ENCODE measurements around the gene ACTMAP. TPM values are rescaled to one million over a fixed set of nuclear protein-coding genes. Genes with fewer than 3 reads are reported as not detected.
"Not testable (repeated sequence)": the region's sequence is repeated elsewhere in the genome, so short reads cannot be mapped to it uniquely, and the experiment has no call there.

Gene ACTMAP
- total RNA-seq: 0.20 and 0.44 TPM in 2 replicates

GRCh38 chr19:40750058-40750873 is at the start of gene ACTMAP:
ACTMAP (minus strand) TSS chr19:40750477; CDS start chr19:40749803, 674 bp downstream.
- peak; percentile 100 for DNase-seq (ENCODE audit: low read depth in 2 of 2)

GRCh38 chr19:40799558-40800338 is 49.5 kb upstream of the ACTMAP start:
- peak; percentile 70 to 85 for DNase-seq (ENCODE audit: low read depth in 2 of 2)

- peak; percentile 100 for DNase-seq (ENCODE audit: low read depth in 2 of 2)
These were observed 48.6 kb upstream of the ACTMAP start, which contains the start of gene EGLN2 for GRCh38 chr19:40798683-40799557. EGLN2 (plus strand) TSS chr19:40799191; CDS start chr19:40800573, 1,382 bp downstream.

GRCh38 chr19:40797963-40798682 is 47.8 kb upstream of the ACTMAP start:
- peak; percentile 67 to 76 for DNase-seq (ENCODE audit: low read depth in 2 of 2)

- no peak for DNase-seq (ENCODE audit: low read depth in 2 of 2)
These were observed 47.1 kb upstream of the ACTMAP start for GRCh38 chr19:40797166-40797962.

GRCh38 chr19:40791996-40792395 is 41.7 kb upstream of the ACTMAP start:
- no peak for DNase-seq (ENCODE audit: low read depth in 2 of 2)

GRCh38 chr19:40791349-40791748 is 41.1 kb upstream of the ACTMAP start:
- no peak for DNase-seq (ENCODE audit: low read depth in 2 of 2)

- no peak for DNase-seq (ENCODE audit: low read depth in 2 of 2)
These were observed 36.1 kb upstream of the ACTMAP start for GRCh38 chr19:40786060-40787037.

- no peak for DNase-seq (ENCODE audit: low read depth in 2 of 2)
These were observed 35.2 kb upstream of the ACTMAP start for GRCh38 chr19:40785526-40785925.

GRCh38 chr19:40784146-40784545 is 33.9 kb upstream of the ACTMAP start:
- DNase-seq (ENCODE audit: low read depth in 2 of 2): not testable (repeated sequence)

GRCh38 chr19:40783711-40784110 is 33.4 kb upstream of the ACTMAP start:
- DNase-seq (ENCODE audit: low read depth in 2 of 2): no peak

GRCh38 chr19:40781140-40781539 is 30.9 kb upstream of the ACTMAP start:
- no peak for DNase-seq (ENCODE audit: low read depth in 2 of 2)

- no peak for DNase-seq (ENCODE audit: low read depth in 2 of 2)
These were observed 30.3 kb upstream of the ACTMAP start for GRCh38 chr19:40780582-40780981.

- peak; percentile 35 to 65 for DNase-seq (ENCODE audit: low read depth in 2 of 2)
These were observed 28.5 kb upstream of the ACTMAP start for GRCh38 chr19:40778706-40779284.

- peak; percentile 100 for DNase-seq (ENCODE audit: low read depth in 2 of 2)
These were observed 27.8 kb upstream of the ACTMAP start, which contains the start of gene RAB4B for GRCh38 chr19:40777937-40778705. RAB4B (plus strand) TSS chr19:40778247; CDS start chr19:40778376, 129 bp downstream.

GRCh38 chr19:40777645-40777936 is 27.3 kb upstream of the ACTMAP start:
- DNase-seq (ENCODE audit: low read depth in 2 of 2): no peak

GRCh38 chr19:40776932-40777644 is 26.8 kb upstream of the ACTMAP start:
- DNase-seq (ENCODE audit: low read depth in 2 of 2): peak; percentile 91 to 95
